ENCODE results near the gene RFX3. TPM values are rescaled to one million over a fixed set of nuclear protein-coding genes. Genes with fewer than 3 reads are reported as not detected.
A peak's percentile ranks its signal among the peaks of the same experiment; 100 is the strongest.

Gene RFX3
- total and polyA plus RNA-seq, 2 of the 13 experiments (the other 11 are each of a cell fraction or from before 2014, with no cell fraction given): 2.7 to 5.3 TPM

DNA sequence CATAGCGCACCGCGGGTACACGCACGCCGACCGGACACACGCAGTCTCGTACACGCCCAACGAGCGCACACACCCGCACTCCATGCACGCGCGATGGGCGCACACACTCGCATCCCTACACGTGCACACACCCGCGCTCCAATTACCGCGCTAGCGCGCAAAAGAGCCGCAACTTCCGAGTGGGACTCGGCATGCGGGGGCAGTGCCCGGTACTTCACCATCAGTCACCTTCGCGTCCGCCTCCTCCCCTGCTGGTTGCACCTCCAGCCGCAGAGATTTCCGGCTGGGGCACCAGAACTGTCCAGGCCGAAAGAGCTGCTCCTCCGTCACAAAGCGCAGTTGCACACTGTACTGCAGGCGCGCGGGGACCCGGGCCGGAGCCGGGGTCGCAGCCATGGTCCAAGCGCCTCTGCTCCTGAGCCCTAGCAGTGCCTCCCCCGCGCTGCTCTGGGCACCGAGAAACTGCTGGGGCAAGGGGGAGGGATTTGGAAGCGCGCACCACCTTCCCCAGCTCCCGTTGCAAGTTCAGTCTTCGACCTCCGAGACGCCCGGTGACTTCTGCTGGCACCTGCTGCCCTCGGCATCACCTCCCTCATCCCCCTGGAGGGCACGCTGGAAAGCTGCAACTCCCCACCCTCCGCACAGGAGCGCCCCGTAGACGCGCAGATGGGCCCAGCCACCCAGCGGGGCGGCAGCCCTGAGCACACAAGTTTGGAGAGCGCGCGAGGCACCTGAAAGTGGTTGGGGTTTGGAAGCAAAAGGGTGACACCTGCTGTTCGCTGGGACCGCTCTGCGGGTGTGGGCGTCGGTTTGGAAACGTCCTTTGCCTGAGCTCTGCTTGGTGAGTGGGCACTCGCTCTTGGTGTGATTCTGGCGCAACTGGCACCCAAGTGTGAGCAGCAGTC, 344.5 kb downstream of the RFX3 start (continued):
- TF ChIP-seq PRMT3 (CRISPR knock-in tag; IDR thresholded peaks at IDR 0.05; ENCODE audit: borderline replicate concordance, low read depth): no peak
- no peak for TF ChIP-seq SIX4 (CRISPR knock-in tag; IDR thresholded peaks at IDR 0.05)
- peak; percentile 94 for TF ChIP-seq RAD21 (CRISPR knock-in tag; IDR thresholded peaks at IDR 0.05)
- TF ChIP-seq, protein P1, sequence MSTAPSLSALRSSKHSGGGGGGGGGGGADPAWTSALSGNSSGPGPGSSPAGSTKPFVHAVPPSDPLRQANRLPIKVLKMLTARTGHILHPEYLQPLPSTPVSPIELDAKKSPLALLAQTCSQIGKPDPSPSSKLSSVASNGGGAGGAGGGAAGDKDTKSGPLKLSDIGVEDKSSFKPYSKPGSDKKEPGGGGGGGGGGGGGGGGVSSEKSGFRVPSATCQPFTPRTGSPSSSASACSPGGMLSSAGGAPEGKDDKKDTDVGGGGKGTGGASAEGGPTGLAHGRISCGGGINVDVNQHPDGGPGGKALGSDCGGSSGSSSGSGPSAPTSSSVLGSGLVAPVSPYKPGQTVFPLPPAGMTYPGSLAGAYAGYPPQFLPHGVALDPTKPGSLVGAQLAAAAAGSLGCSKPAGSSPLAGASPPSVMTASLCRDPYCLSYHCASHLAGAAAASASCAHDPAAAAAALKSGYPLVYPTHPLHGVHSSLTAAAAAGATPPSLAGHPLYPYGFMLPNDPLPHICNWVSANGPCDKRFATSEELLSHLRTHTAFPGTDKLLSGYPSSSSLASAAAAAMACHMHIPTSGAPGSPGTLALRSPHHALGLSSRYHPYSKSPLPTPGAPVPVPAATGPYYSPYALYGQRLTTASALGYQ (CRISPR knock-in tag; IDR thresholded peaks at IDR 0.05): no peak
- TF ChIP-seq TBP (CRISPR knock-in tag; IDR thresholded peaks at IDR 0.05): no peak
- TF ChIP-seq ZNF605 (CRISPR knock-in tag; IDR thresholded peaks at IDR 0.05): 0 out of 2 replicates have a peak, but pooled peaks have one; percentile 35
- no peak for TF ChIP-seq ZNF468 (CRISPR knock-in tag; IDR thresholded peaks at IDR 0.05)
- TF ChIP-seq, protein P2, sequence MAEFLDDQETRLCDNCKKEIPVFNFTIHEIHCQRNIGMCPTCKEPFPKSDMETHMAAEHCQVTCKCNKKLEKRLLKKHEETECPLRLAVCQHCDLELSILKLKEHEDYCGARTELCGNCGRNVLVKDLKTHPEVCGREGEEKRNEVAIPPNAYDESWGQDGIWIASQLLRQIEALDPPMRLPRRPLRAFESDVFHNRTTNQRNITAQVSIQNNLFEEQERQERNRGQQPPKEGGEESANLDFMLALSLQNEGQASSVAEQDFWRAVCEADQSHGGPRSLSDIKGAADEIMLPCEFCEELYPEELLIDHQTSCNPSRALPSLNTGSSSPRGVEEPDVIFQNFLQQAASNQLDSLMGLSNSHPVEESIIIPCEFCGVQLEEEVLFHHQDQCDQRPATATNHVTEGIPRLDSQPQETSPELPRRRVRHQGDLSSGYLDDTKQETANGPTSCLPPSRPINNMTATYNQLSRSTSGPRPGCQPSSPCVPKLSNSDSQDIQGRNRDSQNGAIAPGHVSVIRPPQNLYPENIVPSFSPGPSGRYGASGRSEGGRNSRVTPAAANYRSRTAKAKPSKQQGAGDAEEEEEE (CRISPR knock-in tag; IDR thresholded peaks at IDR 0.05; ENCODE audit: borderline replicate concordance): no peak
- no peak for TF ChIP-seq ZNF563 (CRISPR knock-in tag; IDR thresholded peaks at IDR 0.05)
- TF ChIP-seq NRL (CRISPR knock-in tag; IDR thresholded peaks at IDR 0.05; ENCODE audit: borderline replicate concordance): peak; percentile 75; the same call in 1 of the 2 replicates
- TF ChIP-seq, protein P3, sequence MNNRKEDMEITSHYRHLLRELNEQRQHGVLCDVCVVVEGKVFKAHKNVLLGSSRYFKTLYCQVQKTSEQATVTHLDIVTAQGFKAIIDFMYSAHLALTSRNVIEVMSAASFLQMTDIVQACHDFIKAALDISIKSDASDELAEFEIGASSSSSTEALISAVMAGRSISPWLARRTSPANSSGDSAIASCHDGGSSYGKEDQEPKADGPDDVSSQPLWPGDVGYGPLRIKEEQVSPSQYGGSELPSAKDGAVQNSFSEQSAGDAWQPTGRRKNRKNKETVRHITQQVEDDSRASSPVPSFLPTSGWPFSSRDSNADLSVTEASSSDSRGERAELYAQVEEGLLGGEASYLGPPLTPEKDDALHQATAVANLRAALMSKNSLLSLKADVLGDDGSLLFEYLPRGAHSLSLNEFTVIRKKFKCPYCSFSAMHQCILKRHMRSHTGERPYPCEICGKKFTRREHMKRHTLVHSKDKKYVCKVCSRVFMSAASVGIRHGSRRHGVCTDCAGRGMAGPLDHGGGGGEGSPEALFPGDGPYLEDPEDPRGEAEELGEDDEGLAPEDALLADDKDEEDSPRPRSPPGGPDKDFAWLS (CRISPR knock-in tag; IDR thresholded peaks at IDR 0.05; ENCODE audit: borderline replicate concordance): no peak
- peak; percentile 76; the same call in 1 of the 2 replicates for TF ChIP-seq MTA1 (CRISPR knock-in tag; IDR thresholded peaks at IDR 0.05; ENCODE audit: borderline replicate concordance)
- TF ChIP-seq, protein P4, sequence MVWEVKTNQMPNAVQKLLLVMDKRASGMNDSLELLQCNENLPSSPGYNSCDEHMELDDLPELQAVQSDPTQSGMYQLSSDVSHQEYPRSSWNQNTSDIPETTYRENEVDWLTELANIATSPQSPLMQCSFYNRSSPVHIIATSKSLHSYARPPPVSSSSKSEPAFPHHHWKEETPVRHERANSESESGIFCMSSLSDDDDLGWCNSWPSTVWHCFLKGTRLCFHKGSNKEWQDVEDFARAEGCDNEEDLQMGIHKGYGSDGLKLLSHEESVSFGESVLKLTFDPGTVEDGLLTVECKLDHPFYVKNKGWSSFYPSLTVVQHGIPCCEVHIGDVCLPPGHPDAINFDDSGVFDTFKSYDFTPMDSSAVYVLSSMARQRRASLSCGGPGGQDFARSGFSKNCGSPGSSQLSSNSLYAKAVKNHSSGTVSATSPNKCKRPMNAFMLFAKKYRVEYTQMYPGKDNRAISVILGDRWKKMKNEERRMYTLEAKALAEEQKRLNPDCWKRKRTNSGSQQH (CRISPR knock-in tag; IDR thresholded peaks at IDR 0.05; ENCODE audit: low read depth): no peak
- TF ChIP-seq ZBTB20 (CRISPR knock-in tag; IDR thresholded peaks at IDR 0.05; ENCODE audit: borderline replicate concordance, low read depth): no peak
- TF ChIP-seq SP2 (CRISPR knock-in tag; IDR thresholded peaks at IDR 0.05): 0 out of 2 replicates have a peak, but pooled peaks have one; percentile 25
- TF ChIP-seq, protein P5, sequence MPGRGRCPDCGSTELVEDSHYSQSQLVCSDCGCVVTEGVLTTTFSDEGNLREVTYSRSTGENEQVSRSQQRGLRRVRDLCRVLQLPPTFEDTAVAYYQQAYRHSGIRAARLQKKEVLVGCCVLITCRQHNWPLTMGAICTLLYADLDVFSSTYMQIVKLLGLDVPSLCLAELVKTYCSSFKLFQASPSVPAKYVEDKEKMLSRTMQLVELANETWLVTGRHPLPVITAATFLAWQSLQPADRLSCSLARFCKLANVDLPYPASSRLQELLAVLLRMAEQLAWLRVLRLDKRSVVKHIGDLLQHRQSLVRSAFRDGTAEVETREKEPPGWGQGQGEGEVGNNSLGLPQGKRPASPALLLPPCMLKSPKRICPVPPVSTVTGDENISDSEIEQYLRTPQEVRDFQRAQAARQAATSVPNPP (CRISPR knock-in tag; IDR thresholded peaks at IDR 0.05): no peak
- TF ChIP-seq, protein P6, sequence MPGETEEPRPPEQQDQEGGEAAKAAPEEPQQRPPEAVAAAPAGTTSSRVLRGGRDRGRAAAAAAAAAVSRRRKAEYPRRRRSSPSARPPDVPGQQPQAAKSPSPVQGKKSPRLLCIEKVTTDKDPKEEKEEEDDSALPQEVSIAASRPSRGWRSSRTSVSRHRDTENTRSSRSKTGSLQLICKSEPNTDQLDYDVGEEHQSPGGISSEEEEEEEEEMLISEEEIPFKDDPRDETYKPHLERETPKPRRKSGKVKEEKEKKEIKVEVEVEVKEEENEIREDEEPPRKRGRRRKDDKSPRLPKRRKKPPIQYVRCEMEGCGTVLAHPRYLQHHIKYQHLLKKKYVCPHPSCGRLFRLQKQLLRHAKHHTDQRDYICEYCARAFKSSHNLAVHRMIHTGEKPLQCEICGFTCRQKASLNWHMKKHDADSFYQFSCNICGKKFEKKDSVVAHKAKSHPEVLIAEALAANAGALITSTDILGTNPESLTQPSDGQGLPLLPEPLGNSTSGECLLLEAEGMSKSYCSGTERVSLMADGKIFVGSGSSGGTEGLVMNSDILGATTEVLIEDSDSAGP (CRISPR knock-in tag; IDR thresholded peaks at IDR 0.05; ENCODE audit: borderline replicate concordance): peak; percentile 83
- TF ChIP-seq STAG1 (CRISPR knock-in tag; IDR thresholded peaks at IDR 0.05): peak; percentile 99

All from HepG2 (cell line).